Effector memory CD4-positive, alpha-beta T cell (primary cell): ENCODE measurements around the gene GSN.

Source experiments
- DNase-seq, 3 donors: peaks; one replicate each; pipeline ENCODE4 v3.0.0-alpha.2; 2020
- H3K27ac ChIP-seq: 2 replicates; pipeline ENCODE4 v1.7.0; 2013; ENCODE audit warnings: mild to moderate bottlenecking, low read length, moderate library complexity; ENCODE audit not compliant: insufficient read depth, poor library complexity, severe bottlenecking
- H3K27me3 ChIP-seq: replicated peaks from 2 replicates; pipeline ENCODE4 v1.7.0; 2013; ENCODE audit warnings: mild to moderate bottlenecking, low read length; ENCODE audit not compliant: insufficient read depth, control insufficient read depth, poor library complexity, severe bottlenecking
- H3K36me3 ChIP-seq: 2 replicates; pipeline ENCODE4 v1.7.0; 2013; ENCODE audit warnings: mild to moderate bottlenecking, low read length, moderate library complexity; ENCODE audit not compliant: control insufficient read depth, insufficient read depth
- H3K4me1 ChIP-seq: 2 replicates; pipeline ENCODE4 v1.7.0; 2013; ENCODE audit warnings: low read length, mild to moderate bottlenecking; ENCODE audit not compliant: control insufficient read depth, insufficient read depth, poor library complexity, severe bottlenecking
- H3K4me3 ChIP-seq: 2 replicates; pipeline ENCODE4 v1.7.0; 2013; ENCODE audit warnings: low read length, low read depth, mild to moderate bottlenecking; ENCODE audit not compliant: insufficient read depth, poor library complexity, severe bottlenecking
- H3K9me3 ChIP-seq: 2 replicates; pipeline ENCODE4 v1.7.0; 2013; ENCODE audit warnings: mild to moderate bottlenecking, low read length, moderate library complexity; ENCODE audit not compliant: control insufficient read depth
- total RNA-seq, 3 donors: gene quantifications; one replicate each; lab custom pipeline; 2026; lab: John Stamatoyannopoulos, UW

GSN gene
- total RNA-seq = 5.8 to 10.5 (median 5.9) reads per million in 3 donors

DNA sequence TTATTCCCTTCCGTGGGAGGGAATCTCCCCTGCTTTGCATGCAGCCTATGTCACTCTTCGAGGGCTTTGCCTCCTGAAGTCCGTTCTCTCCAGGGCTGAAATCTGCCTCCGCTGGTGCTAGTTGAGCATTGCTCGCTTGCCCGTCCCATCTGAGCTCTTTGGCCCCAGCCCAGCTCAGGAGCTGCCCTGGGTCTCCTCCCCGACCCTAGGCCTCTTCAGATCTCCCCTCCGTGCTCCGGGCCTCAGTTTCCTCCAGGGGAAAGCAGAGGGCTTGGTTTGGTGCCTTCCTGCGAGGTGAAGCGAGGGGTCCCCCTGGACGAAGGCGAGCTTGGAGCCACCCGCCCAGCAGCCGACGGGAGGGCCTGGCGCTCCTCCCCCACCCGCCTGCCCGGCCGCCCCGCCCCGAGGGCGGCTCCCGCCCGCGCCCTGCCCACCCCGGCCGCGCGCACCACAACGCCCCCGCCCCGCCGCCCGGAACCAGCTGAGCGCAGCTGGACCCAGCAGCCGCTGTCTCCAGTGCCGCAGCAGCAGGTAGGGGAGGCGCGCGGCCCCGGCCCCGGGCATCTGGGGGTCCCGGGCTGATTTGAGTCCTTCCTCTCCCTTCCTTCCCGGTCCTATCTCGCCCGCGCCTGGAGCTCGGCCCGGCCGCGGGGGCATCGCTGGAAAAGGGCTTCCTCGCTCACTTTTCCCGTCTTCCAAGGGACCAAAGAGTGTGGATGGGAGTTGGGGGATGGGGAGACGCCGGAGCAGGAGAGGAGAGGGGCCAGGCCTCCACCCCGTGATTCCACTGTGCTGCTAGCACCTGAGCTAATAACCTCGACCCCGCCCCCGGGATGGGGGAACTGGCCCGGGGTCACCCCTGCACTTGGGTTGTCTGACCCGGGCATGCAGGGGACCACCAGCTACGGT lies at the start of gene GSN:
Gene GSN (plus strand): TSS at position 474 of the 909 bp plus-strand sequence. CDS start 33,810 bp downstream, outside the sequence.
- Histone ChIP-seq H3K27me3 (peaks cover 2% of the 10 kb centered on the region), H3K36me3 (no peaks in the 10 kb centered on the region), H3K4me1 (peaks cover 10% of the 10 kb centered on the region), H3K4me3 (peak within 1 kb of the TSS; percentile 64), H3K9me3 (no peaks in the 10 kb centered on the region), H3K27ac (no peak within 1 kb of the TSS)
- peak; percentile 5 to 22 (median 13) for DNase-seq

DNA sequence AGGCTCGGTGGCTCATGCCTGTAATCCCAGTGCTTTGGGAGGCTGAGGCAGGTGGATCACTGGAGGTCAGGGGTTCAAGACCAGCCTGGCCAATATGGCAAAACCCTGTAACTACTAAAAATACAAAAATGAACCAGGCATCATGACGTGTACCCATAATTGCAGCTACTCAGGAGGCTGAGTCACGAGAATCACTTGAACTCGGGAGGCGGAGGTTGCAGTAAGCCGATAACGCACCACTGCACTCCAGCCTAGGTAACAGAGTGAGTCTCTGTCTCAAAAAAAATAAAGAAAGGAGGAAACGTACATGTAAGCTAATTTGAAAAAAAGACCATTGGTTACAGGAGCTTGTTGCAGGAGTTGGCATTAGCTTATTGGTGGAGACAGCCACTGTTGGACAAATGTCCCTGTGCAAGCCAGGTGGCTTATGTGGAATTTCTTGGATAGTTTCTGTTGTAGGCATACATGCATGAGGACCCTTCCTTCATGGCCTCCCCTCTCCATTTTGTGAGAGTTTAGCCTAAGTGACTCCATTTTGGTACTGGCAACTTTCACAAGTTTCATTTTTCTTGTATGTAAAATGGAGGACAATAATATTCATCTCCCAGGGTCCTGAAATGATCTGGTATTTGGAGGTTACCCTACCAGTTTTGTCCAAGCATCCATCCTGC lies 49.5 kb upstream of the GSN start:
- Histone ChIP-seq H3K4me3 (no peak overlapping the region), H3K4me1 (no peaks in the 10 kb centered on the region), H3K27me3 (no peaks in the 10 kb centered on the region), H3K36me3 (no peaks in the 10 kb centered on the region), H3K27ac (no peak overlapping the region), H3K9me3 (no peaks in the 10 kb centered on the region)
- DNase-seq = no peak

DNA sequence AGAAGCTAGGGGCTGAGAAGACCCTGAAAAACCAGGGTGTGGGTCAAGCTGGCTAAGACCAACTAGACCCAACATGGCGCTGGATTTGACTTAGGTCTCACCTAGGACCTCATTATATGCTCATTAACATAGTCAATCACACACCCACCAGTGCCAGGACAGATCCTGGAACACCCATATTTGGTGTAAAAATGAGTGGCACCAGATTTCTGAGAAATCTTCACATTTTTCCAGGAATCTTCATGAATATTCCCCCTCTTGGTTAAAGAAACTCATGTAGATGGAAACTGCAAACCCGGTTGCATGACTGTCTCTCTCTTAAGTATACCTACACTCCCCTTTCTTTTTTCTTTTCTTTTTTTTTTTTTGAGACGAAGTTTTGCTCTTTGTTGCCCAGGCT lies 48.4 kb upstream of the GSN start:
- no peak overlapping the region for H3K27ac ChIP-seq
- H3K27me3 ChIP-seq = no peaks in the 10 kb centered on the region
- H3K9me3 ChIP-seq = no peaks in the 10 kb centered on the region
- DNase-seq = no peak
- H3K36me3 ChIP-seq = no peaks in the 10 kb centered on the region
- no peaks in the 10 kb centered on the region for H3K4me1 ChIP-seq
- no peak overlapping the region for H3K4me3 ChIP-seq

DNA sequence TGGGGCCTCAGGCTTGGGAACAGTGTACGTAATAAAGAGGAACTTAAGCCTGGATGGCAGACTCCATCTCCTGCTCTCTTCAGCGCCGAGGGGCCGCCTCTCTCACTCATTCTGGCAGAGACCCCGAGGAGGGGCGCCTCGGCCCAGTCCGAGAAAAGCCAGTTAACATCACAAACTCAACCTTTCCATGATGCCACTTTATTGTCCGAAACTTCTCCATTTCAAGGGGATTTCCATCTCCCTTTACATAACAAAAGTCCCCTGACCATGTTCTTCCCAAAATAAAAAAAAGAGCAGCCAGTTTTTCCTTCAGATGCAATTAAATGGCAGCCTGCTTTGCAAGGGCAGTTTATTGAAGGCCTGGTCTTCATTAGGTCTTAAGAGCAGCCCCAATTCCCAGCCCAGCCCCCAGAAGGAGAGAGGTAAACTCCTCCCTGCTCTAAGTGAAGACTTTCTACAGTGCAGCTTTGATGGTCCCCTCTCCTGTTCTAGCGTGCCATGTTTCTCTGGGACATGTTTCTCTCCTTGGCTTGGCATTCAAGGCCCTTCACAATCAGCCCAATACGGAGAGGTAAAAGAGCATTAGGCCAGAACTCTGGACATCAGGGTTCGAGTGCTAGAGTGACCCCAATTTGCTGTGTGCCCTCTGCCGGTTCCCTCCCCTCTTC lies 46.8 kb upstream of the GSN start:
- H3K4me3 ChIP-seq = no peak overlapping the region
- no peaks in the 10 kb centered on the region for H3K27me3 ChIP-seq
- no peaks in the 10 kb centered on the region for H3K9me3 ChIP-seq
- no peaks in the 10 kb centered on the region for H3K4me1 ChIP-seq
- no peak for DNase-seq
- no peak overlapping the region for H3K27ac ChIP-seq
- no peaks in the 10 kb centered on the region for H3K36me3 ChIP-seq

DNA sequence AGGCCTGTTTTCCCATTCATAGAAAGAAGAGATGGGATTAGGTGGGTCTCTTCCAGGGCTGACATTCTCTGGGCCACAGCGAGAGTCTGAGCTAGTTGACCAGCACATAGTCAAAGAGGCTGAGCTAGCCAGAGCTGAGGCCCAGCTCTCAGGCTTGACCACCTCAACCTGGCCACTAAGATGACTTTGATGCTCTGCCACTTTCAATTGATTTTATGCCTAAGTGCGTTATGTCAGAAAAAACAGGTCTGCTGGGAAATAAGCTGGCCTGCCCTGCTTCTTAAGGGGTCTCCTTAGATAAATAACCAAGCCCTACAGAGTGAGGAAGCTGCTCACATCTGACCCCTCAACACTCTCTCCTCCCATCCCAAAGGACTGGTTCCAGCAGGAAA lies 46.3 kb upstream of the GSN start:
- no peak overlapping the region for H3K4me3 ChIP-seq
- no peaks in the 10 kb centered on the region for H3K36me3 ChIP-seq
- H3K27ac ChIP-seq = no peak overlapping the region
- H3K27me3 ChIP-seq = no peaks in the 10 kb centered on the region
- no peaks in the 10 kb centered on the region for H3K9me3 ChIP-seq
- H3K4me1 ChIP-seq = no peaks in the 10 kb centered on the region
- no peak for DNase-seq

DNA sequence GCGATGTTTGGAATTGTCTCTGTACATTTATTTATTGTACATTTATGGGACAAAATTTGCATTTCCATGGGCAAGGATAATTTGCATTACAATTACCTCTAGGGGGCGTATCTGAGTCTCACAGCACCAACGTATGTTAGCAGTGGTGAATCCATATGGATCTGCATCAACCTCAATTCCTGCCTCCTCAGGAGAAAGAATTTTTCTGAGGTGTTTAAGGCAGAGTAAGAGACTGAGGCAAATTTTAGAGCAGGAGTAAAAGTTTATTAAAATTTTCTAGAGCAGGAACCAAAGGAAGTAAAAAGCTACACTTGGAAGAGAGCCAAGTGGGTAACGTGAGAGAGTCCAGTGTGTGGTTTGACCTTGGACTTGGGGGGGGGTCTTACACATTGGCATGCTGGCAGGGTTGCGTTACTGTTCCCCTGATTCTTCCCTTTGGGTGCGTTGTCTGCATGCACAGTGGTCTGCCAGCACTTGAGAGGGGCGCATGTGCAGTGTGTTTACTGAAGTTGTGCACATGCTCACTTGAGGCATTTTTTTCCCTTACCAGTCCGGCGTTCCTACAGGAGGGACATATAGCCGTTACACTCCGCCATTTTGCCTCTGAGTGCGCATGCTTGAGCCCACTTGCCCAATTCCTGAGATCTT lies 45.3 kb upstream of the GSN start:
- Histone ChIP-seq H3K4me1 (no peaks in the 10 kb centered on the region), H3K27me3 (no peaks in the 10 kb centered on the region), H3K4me3 (no peak overlapping the region), H3K36me3 (no peaks in the 10 kb centered on the region), H3K27ac (no peak overlapping the region), H3K9me3 (no peaks in the 10 kb centered on the region)
- no peak for DNase-seq

DNA sequence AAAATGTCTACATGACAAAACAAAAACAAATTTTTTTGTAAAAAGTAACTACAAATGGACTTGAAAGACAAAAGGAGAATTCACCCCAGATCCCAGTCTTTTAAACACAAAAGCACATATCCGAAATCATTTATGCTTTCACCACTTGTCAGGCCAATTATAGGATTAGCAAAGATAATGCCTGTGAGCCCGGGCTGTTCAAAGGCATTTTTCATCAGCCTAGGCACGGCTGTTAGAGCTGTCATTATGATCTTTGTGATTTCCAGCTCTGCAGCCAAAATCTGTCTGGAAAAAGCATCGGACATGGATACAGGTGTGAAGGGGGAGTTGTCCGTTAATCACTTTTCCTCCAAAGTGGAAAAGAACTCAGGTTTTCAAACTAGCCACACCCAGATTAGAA lies 42.7 kb upstream of the GSN start:
- H3K27ac ChIP-seq = no peak overlapping the region
- H3K9me3 ChIP-seq = no peaks in the 10 kb centered on the region
- no peak for DNase-seq
- H3K36me3 ChIP-seq = no peaks in the 10 kb centered on the region
- no peak overlapping the region for H3K4me3 ChIP-seq
- no peaks in the 10 kb centered on the region for H3K27me3 ChIP-seq
- H3K4me1 ChIP-seq = no peaks in the 10 kb centered on the region

DNA sequence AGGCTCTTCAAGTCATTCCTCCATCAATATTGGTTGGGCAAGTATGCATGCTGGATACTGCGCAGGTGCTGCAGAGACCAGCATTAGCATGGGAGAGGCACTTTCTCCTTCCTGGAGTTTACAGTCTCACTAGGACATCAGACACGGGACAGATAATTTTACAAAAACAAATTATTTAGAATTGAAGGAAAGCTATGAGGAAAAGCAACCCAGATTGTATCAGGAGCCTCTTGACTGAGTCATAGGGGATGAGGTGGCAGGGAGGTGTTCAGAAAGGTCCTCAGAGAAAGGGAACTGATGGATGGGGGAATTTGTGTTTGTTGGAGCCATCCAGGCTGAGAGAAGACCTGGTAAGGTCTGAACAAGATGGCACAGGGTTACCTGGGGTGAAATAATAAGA lies 41.8 kb upstream of the GSN start:
- Histone ChIP-seq H3K27me3 (no peaks in the 10 kb centered on the region), H3K4me1 (no peaks in the 10 kb centered on the region), H3K9me3 (no peaks in the 10 kb centered on the region), H3K27ac (no peak overlapping the region), H3K36me3 (no peaks in the 10 kb centered on the region), H3K4me3 (no peak overlapping the region)
- no peak for DNase-seq

DNA sequence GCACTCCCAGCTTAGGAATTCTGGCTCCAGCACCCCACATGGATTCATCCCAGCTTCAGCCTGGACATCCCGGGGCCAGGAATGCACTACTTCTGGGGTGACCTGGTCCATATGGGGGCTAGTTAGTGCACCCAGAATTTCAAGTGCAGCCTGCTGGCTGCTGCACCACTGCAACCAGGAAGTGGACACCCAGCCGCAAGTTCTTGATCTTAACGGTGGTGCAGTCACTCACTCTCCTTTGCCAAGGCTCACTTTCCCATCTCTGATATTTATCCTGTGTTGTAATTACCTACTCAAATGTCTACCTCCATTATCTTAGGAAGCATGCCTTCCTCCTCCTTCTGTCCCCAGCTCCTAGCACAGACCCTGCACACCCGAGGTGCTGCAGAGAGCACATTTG lies 40.1 kb upstream of the GSN start:
- H3K36me3 ChIP-seq = no peaks in the 10 kb centered on the region
- no peak overlapping the region for H3K4me3 ChIP-seq
- H3K27ac ChIP-seq = no peak overlapping the region
- no peaks in the 10 kb centered on the region for H3K9me3 ChIP-seq
- no peaks in the 10 kb centered on the region for H3K4me1 ChIP-seq
- no peak for DNase-seq
- no peaks in the 10 kb centered on the region for H3K27me3 ChIP-seq
